ENCODE data around the gene CCR4.

CCR4 gene

DNA sequence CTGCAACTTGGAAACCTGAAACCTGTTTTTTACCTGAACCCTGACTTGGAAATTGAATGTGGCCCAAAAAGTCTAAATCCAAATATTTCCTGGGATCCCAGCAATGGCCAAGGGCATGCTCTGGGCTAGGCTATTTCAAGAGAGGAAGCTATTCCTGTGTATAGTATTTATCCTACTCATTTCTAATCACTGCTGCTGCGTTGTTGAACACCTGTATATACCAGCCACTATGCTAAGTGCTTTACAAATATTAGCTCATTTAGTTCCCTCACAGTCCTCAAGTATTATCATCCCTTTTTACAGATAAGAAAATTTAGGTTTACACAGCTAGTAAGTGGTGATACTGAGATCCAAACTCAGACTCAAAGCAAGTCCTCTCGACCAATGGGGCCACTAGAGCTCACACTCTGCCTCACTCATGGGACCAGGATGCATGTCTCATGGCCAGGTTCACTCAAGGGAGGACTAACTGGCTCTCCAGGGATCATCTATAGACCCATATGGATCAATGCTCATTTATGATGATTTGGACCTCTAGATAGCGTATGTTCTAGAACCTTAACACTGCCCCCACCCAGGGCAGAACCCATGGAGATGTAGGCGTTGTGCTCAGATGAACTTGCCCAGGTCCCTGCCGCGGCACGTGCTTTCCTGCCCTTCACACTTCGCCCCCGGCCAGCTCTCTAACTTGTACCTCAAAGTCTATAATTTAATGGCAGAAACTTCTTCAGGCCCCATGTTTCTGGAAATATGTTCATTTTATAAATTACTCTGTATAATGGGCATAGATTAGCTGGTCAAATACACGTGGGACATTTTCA, 2.6 kb upstream of the CCR4 start:
- H3K36me3 ChIP-seq (ENCODE audit: control insufficient read depth in 2 of 2, insufficient read depth in 2 of 2, low read length in 2 of 2): no peaks in the 10 kb centered on the region
- H3K9ac ChIP-seq (ENCODE audit: low read depth in 1 of 2, low read length in 2 of 2): no peak overlapping the region
- H3K27me3 ChIP-seq (ENCODE audit: control insufficient read depth in 2 of 2, insufficient read depth in 2 of 2, low read length in 2 of 2): no peaks in the 10 kb centered on the region
- no peaks in the 10 kb centered on the region for H3K4me1 ChIP-seq (ENCODE audit: control insufficient read depth in 2 of 2, insufficient read depth in 2 of 2, low read length in 2 of 2)
- H3K27ac ChIP-seq (ENCODE audit: low read depth in 2 of 2, low read length in 2 of 2): no peak overlapping the region
- H3K9me3 ChIP-seq (ENCODE audit: control insufficient read depth in 2 of 2, low read length in 2 of 2): no peaks in the 10 kb centered on the region
- H3K4me3 ChIP-seq (ENCODE audit: low read length in 2 of 2): no peak overlapping the region

DNA sequence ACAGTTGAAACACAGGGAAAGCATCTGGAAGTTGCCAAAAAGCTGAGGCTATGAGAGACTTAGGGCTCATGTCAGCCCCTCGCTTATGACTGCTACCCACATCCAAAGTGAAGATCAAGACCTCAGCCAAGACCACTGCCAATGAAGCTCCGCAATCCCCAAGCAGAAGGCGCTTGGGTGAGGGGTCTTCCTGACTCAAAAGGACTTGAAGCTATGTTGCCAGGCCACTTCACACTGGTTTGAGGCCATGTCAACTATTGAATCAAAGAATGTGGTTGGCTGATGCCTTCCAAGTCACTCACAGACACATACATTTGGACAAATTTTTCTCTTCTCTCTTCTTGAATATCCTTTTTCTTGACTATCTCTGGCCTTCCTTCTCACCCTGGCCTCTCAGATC, 928 bp upstream of the CCR4 start:
- no peaks in the 10 kb centered on the region for H3K9me3 ChIP-seq (ENCODE audit: control insufficient read depth in 2 of 2, low read length in 2 of 2)
- no peak overlapping the region for H3K9ac ChIP-seq (ENCODE audit: low read depth in 1 of 2, low read length in 2 of 2)
- no peak overlapping the region for H3K27ac ChIP-seq (ENCODE audit: low read depth in 2 of 2, low read length in 2 of 2)
- no peak overlapping the region for H3K4me3 ChIP-seq (ENCODE audit: low read length in 2 of 2)
- H3K36me3 ChIP-seq (ENCODE audit: control insufficient read depth in 2 of 2, insufficient read depth in 2 of 2, low read length in 2 of 2): no peaks in the 10 kb centered on the region
- H3K4me1 ChIP-seq (ENCODE audit: control insufficient read depth in 2 of 2, insufficient read depth in 2 of 2, low read length in 2 of 2): no peaks in the 10 kb centered on the region
- H3K27me3 ChIP-seq (ENCODE audit: control insufficient read depth in 2 of 2, insufficient read depth in 2 of 2, low read length in 2 of 2): no peaks in the 10 kb centered on the region

DNA sequence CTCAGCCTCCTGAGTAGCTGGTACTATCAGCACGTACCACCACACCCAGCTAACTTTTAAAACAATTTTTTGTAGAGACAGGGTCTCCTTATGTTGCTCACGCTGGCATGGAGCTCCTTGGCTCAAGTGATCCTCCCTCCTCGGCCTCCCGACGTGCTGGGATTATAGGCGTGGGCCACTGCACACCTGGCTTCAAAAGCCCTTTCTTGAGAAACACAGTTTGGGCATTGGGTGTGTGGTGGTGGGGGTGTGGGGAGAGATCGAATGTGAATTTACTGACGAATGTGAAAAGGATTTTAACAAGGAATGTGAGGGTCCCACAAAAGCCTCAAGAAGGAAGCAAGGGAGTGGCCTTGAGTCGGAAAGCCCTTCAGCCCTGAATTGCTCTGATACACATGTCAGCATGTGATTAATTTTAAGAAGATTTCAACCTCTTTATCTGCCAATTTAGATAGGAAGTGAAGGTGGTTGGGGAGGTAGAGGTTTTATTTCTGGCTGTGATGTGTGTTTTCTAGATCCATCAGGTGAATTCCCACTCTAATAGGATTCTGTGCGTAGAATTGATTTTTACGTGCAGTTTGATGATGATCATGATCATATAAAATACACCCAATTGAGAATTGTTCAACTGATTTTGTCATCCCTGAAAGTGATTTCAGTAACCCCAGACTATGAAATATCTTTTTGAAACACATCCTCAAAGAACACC, 1.1 kb downstream of the CCR4 start:
- H3K27ac ChIP-seq (ENCODE audit: low read depth in 2 of 2, low read length in 2 of 2): no peak overlapping the region
- no peak overlapping the region for H3K4me3 ChIP-seq (ENCODE audit: low read length in 2 of 2)
- H3K9me3 ChIP-seq (ENCODE audit: control insufficient read depth in 2 of 2, low read length in 2 of 2): no peaks in the 10 kb centered on the region
- no peaks in the 10 kb centered on the region for H3K27me3 ChIP-seq (ENCODE audit: control insufficient read depth in 2 of 2, insufficient read depth in 2 of 2, low read length in 2 of 2)
- H3K4me1 ChIP-seq (ENCODE audit: control insufficient read depth in 2 of 2, insufficient read depth in 2 of 2, low read length in 2 of 2): no peaks in the 10 kb centered on the region
- H3K9ac ChIP-seq (ENCODE audit: low read depth in 1 of 2, low read length in 2 of 2): no peak overlapping the region
- H3K36me3 ChIP-seq (ENCODE audit: control insufficient read depth in 2 of 2, insufficient read depth in 2 of 2, low read length in 2 of 2): no peaks in the 10 kb centered on the region

DNA sequence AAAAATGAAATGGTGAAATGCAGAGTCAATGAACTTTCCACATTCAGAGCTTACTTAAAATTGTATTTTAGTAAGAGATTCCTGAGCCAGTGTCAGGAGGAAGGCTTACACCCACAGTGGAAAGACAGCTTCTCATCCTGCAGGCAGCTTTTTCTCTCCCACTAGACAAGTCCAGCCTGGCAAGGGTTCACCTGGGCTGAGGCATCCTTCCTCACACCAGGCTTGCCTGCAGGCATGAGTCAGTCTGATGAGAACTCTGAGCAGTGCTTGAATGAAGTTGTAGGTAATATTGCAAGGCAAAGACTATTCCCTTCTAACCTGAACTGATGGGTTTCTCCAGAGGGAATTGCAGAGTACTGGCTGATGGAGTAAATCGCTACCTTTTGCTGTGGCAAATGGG, 3.1 kb downstream of the CCR4 start:
- H3K36me3 ChIP-seq (ENCODE audit: control insufficient read depth in 2 of 2, insufficient read depth in 2 of 2, low read length in 2 of 2): no peaks in the 10 kb centered on the region
- H3K9ac ChIP-seq (ENCODE audit: low read depth in 1 of 2, low read length in 2 of 2): no peak overlapping the region
- no peaks in the 10 kb centered on the region for H3K4me1 ChIP-seq (ENCODE audit: control insufficient read depth in 2 of 2, insufficient read depth in 2 of 2, low read length in 2 of 2)
- no peak overlapping the region for H3K4me3 ChIP-seq (ENCODE audit: low read length in 2 of 2)
- no peaks in the 10 kb centered on the region for H3K27me3 ChIP-seq (ENCODE audit: control insufficient read depth in 2 of 2, insufficient read depth in 2 of 2, low read length in 2 of 2)
- H3K9me3 ChIP-seq (ENCODE audit: control insufficient read depth in 2 of 2, low read length in 2 of 2): no peaks in the 10 kb centered on the region
- no peak overlapping the region for H3K27ac ChIP-seq (ENCODE audit: low read depth in 2 of 2, low read length in 2 of 2)

DNA sequence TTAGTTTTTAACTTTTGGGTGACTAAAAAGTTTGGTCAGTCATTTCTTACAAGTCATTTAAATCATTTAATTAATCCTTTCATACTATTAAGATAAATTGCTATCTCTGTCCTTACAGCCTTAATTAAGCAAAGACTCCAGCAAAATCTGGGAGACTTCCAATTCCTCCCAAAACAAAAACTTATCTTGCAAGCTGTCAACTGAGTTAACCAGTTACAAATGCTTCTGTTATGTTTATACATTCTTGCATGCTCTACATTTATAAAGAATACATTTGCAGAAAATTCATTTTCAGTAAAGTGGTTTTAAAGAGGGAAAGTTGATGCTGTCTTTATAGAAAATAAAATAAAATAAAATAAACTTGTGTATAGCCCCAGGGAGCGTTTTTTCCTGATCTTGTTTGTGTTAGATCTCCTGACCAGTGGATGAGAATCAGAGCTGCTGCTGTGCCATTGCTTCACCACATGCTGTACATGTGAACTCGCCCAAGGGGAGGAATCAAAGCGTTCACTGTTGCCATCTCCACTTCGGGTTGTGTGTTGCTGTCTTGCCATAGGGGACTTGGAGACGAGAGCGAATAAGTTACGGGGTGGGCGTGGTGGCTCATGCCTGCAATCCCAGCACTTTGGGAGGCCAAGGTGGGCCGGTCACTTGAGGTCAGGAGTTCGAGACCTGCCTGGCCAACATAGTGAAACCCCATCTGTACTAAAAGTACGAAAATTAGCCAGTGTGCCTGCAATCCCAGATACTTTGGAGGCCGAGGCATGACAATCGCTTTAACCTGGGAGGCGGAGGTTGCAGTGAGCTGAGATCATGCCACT, 5.5 kb downstream of the CCR4 start:
- Histone ChIP-seq H3K4me1 (ENCODE audit: control insufficient read depth in 2 of 2, insufficient read depth in 2 of 2, low read length in 2 of 2) (no peaks in the 10 kb centered on the region), H3K9ac (ENCODE audit: low read depth in 1 of 2, low read length in 2 of 2) (no peak overlapping the region), H3K27ac (ENCODE audit: low read depth in 2 of 2, low read length in 2 of 2) (no peak overlapping the region), H3K27me3 (ENCODE audit: control insufficient read depth in 2 of 2, insufficient read depth in 2 of 2, low read length in 2 of 2) (no peaks in the 10 kb centered on the region), H3K4me3 (ENCODE audit: low read length in 2 of 2) (no peak overlapping the region), H3K36me3 (ENCODE audit: control insufficient read depth in 2 of 2, insufficient read depth in 2 of 2, low read length in 2 of 2) (no peaks in the 10 kb centered on the region), H3K9me3 (ENCODE audit: control insufficient read depth in 2 of 2, low read length in 2 of 2) (no peaks in the 10 kb centered on the region)

DNA sequence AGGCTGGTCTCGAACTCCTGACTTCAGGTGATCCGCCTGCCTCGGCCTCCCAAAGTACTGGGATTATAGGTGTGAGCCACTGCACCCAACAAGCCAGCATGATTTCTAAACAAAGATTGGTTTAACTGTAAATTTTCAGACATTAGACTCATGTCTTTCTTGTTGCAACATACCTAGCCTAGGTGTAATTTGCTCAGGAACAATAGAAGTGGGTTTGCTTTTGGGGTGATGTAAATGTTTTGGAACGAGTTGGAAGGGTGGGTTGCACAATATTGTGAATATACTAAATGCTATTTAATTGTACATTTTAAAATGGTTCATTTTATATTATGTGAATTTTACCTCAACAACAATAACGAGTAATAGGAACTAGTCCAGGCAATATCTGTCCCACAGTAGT, 7.1 kb downstream of the CCR4 start:
- H3K9me3 ChIP-seq (ENCODE audit: control insufficient read depth in 2 of 2, low read length in 2 of 2): no peaks in the 10 kb centered on the region
- no peak overlapping the region for H3K27ac ChIP-seq (ENCODE audit: low read depth in 2 of 2, low read length in 2 of 2)
- no peaks in the 10 kb centered on the region for H3K4me1 ChIP-seq (ENCODE audit: control insufficient read depth in 2 of 2, insufficient read depth in 2 of 2, low read length in 2 of 2)
- H3K36me3 ChIP-seq (ENCODE audit: control insufficient read depth in 2 of 2, insufficient read depth in 2 of 2, low read length in 2 of 2): no peaks in the 10 kb centered on the region
- no peaks in the 10 kb centered on the region for H3K27me3 ChIP-seq (ENCODE audit: control insufficient read depth in 2 of 2, insufficient read depth in 2 of 2, low read length in 2 of 2)
- no peak overlapping the region for H3K4me3 ChIP-seq (ENCODE audit: low read length in 2 of 2)
- H3K9ac ChIP-seq (ENCODE audit: low read depth in 1 of 2, low read length in 2 of 2): no peak overlapping the region

DNA sequence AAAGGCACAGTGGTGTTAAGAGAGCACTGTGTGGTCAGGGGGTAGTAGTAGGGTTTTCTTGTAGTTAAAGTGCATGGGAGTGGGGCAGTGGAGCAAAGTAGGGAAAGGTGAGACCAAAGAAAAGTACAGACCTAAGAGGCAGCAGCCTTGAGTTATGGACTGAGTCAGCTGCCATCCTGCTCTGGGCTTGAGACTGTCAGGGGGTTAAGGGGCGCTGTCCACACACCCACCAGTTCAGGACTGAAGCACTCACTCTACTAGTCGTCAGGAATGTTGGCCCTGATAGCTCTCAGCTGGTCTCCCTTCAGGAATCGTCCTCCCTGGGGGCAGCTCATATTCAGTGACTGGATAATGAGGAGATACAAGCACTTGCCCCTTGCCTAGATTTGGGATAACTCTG, 7.9 kb downstream of the CCR4 start:
- H3K27me3 ChIP-seq (ENCODE audit: control insufficient read depth in 2 of 2, insufficient read depth in 2 of 2, low read length in 2 of 2): no peaks in the 10 kb centered on the region
- no peak overlapping the region for H3K9ac ChIP-seq (ENCODE audit: low read depth in 1 of 2, low read length in 2 of 2)
- H3K9me3 ChIP-seq (ENCODE audit: control insufficient read depth in 2 of 2, low read length in 2 of 2): no peaks in the 10 kb centered on the region
- H3K4me1 ChIP-seq (ENCODE audit: control insufficient read depth in 2 of 2, insufficient read depth in 2 of 2, low read length in 2 of 2): no peaks in the 10 kb centered on the region
- H3K27ac ChIP-seq (ENCODE audit: low read depth in 2 of 2, low read length in 2 of 2): no peak overlapping the region
- no peak overlapping the region for H3K4me3 ChIP-seq (ENCODE audit: low read length in 2 of 2)
- no peaks in the 10 kb centered on the region for H3K36me3 ChIP-seq (ENCODE audit: control insufficient read depth in 2 of 2, insufficient read depth in 2 of 2, low read length in 2 of 2)

DNA sequence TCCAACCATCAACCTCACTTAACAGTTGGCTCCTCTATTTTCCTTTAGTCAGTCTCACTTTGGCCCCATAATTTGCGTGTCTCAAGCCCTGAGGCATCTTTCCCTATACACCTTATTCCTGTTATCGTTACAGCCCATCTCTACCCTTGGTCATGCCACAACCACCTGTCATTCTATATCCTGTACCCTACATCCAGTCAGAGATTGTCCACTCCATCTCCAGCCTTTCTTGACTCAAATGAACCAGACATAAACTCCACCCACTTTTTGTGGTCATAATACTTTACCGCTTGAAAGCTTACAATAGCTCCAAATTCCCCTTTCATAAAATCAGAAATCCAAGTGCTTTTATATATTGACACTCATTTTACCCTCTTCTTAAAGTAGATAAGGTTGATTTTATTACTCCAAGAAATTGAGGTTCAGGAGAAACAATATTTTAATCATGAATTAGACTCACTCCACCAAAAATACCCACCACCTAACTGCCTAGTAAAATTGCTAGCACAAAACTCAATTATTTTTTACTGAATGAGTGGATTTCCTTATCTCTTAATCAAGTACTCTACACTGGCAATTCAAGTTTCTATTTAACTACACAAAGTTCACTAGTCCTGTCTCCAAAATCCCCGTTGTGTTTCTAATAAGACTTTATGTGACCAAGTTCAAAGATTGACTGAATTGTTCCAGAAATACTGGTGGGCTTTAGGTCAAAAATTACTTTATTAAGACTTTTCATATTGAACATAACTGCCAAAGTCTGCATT, 9.1 kb downstream of the CCR4 start:
- no peak overlapping the region for H3K4me3 ChIP-seq (ENCODE audit: low read length in 2 of 2)
- no peak overlapping the region for H3K9ac ChIP-seq (ENCODE audit: low read depth in 1 of 2, low read length in 2 of 2)
- H3K9me3 ChIP-seq (ENCODE audit: control insufficient read depth in 2 of 2, low read length in 2 of 2): peaks cover 0 to 2% of the 10 kb centered on the region in 2 donors
- no peaks in the 10 kb centered on the region for H3K27me3 ChIP-seq (ENCODE audit: control insufficient read depth in 2 of 2, insufficient read depth in 2 of 2, low read length in 2 of 2)
- H3K4me1 ChIP-seq (ENCODE audit: control insufficient read depth in 2 of 2, insufficient read depth in 2 of 2, low read length in 2 of 2): no peaks in the 10 kb centered on the region
- H3K36me3 ChIP-seq (ENCODE audit: control insufficient read depth in 2 of 2, insufficient read depth in 2 of 2, low read length in 2 of 2): no peaks in the 10 kb centered on the region
- H3K27ac ChIP-seq (ENCODE audit: low read depth in 2 of 2, low read length in 2 of 2): no peak overlapping the region

DNA sequence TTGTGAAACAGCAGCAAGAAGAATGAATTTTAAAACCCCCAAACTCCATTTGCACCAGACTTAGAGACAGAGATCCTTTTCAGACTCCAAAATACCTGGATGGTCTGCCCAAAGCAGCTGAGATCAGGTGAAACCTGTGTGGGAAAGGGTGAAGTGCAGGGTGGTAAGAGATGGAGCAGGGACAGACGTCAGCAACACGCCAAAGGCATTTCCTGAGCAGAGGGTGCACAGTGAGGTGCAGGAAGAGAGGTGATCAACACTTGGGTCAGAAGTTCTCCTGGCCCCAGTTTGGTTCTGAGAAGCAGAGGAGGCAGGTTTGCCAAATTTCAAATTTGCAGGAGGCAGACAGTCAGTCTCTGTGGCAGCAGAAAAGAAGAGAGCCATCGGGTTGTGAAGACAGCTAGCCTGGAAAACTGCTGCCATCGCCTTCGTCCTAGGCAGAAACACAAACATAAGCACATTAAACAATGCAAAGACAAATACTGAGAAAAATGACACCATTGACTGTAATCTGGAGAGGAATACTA, 9.8 kb downstream of the CCR4 start:
- Histone ChIP-seq H3K4me3 (ENCODE audit: low read length in 2 of 2) (no peak overlapping the region), H3K4me1 (ENCODE audit: control insufficient read depth in 2 of 2, insufficient read depth in 2 of 2, low read length in 2 of 2) (no peaks in the 10 kb centered on the region), H3K27ac (ENCODE audit: low read depth in 2 of 2, low read length in 2 of 2) (no peak overlapping the region), H3K27me3 (ENCODE audit: control insufficient read depth in 2 of 2, insufficient read depth in 2 of 2, low read length in 2 of 2) (no peaks in the 10 kb centered on the region), H3K9me3 (ENCODE audit: control insufficient read depth in 2 of 2, low read length in 2 of 2) (peaks cover 0 to 5% of the 10 kb centered on the region in 2 donors), H3K9ac (ENCODE audit: low read depth in 1 of 2, low read length in 2 of 2) (no peak overlapping the region), H3K36me3 (ENCODE audit: control insufficient read depth in 2 of 2, insufficient read depth in 2 of 2, low read length in 2 of 2) (no peaks in the 10 kb centered on the region)
